HG02763 (cell line): Measurements from ENCODE around the gene CYBC1.

Experiments used
- ATAC-seq: cut with Tn5 transposase; IDR thresholded peaks from one replicate; pipeline ENCODE4 v1.9.1; 2021; ENCODE audit warnings: mild to moderate bottlenecking, moderate library complexity; ENCODE audit not compliant: unreplicated experiment

CYBC1 gene

DNA sequence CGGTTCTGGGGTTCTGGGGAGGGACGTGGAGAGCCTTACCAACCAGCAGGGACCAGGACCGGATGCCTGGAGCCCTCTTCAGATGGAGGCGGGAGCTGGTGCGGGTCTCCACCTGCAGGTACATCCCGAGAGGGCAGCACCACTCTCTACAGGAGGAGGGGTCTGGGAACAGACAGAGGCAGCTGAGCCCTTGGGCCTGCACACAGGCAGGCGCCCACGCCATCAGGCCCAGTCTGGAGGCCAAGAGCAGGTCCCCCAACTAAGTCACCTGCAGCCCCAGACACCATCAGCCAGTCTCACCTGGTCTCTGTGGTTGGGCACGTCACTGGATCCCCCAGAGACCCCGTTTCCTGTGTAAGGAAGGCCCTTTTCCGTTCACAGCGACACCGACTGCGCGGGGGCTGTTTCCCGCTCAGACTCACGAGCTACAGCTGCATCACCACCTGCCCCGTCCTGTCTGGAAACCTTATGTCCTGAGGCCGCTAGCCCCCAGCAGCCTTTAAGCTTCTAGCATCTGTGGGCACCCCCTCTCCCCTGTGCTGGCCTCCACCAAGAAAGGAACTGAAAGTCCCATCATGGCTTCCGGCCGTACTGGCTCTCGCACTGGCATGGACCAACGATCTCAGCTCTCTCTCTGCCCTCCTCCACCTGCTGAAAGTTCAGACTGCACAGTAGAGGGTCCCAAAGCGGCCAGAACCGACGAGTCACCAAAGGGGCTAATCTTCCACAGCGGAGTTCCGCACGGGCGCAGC lies 1.2 kb downstream of the CYBC1 start:
- ATAC-seq: peak; percentile 45

DNA sequence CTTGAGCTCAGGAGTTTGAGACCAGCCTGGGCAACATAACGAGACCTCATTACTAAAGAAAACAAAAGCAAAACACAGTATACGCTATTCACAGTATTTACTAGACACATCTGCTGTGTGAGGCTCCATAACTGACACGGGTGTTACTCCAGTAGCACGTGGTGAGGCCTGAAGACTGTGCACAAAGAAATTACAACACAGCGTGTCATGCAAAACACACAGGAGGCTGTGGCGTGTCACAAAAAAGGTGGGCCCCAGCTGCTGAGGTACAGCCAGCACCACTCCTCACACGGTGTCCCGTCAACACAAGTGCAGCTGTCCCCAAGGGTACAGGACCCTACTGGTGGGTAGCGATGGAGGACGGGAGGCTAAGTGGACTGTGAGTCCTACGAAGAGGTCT lies 2.7 kb downstream of the CYBC1 start:
- no peak for ATAC-seq

DNA sequence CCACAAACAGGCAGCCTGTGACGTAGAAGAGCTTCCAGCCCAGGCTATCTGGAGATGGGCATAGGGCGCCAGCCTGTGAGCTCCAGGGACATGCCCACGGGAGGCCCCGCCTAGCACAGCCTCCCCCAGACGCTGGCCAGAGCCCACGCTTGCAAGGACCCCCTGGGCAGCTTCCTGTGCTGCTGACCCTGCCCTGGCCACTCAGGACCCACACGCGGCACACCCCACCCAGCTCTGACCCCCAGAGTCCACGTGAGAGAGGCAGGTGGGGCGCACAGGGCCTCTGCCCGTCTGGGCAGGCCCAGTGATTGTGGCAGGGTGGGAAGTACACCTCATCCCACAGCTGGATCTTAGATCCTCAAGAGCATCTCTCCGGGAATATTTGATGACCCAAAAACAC lies 3.9 kb downstream of the CYBC1 start:
- ATAC-seq: no peak

DNA sequence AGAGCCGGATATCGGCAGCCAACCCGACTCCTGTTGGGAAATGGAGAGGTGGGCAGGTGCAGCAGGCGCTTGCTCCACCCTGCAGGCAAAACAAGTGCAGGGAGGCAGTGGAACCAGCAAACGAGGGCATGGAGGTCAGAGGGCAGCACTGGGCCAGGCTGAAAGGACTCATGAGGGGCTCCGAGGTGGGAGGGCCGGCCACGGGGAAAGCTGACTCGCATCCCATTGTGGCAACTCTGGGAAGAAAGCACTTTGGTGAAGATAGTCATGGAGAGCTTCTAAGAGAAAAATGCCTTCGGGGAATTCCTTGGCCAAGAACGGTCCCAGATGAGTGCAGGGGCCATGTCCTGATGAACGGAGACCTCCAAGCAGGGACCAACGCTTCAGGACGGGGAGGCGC lies 4.4 kb downstream of the CYBC1 start:
- no peak for ATAC-seq

DNA sequence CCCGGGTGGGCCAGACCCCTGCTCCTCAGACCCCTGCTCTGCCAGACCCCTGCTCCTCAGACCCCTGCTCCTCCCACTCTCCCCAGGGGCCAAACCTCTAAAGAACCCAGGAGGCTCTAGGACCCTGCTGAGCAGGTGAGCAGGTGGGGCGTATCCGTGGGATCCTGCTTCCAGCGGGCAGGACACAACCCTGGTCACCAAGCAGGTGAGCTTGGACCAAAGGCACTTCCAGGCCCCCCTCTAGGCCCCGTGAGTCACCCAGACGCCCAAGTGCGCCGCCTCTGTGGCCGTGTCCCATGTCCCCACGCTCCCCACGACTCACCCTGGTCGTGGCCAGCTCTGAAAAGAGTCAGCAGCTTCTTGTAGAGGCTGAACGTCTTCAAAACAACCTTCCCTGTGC lies 5.0 kb downstream of the CYBC1 start:
- no peak for ATAC-seq

DNA sequence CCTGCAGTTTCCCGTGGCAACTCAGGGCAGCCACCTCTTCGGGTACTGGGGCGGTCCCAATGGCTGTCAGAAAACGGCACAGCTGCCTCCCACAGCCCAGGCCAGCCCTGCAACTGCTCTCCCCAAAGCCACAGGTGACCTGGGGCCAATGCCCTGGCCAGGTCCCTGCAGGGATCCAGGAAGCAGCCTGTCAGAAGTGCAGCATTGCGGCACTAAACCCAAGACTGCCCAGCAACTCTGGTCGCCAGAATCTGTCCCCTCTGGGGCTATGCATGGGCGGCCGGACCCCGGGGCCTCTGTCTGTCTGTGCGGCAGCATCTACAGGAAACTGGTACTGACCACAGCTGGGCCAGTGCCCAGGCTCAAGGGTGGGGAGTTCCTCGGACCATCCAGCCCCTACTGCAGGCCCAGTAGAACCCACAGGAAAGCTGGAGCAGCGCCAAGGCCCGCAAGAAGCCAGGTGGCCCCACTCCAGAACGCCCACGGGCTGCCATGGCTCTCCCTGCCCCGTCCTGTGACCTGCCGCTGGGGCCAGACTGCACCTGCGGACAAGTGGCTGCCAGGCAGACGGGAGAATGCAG lies 5.5 kb downstream of the CYBC1 start:
- ATAC-seq: no peak

DNA sequence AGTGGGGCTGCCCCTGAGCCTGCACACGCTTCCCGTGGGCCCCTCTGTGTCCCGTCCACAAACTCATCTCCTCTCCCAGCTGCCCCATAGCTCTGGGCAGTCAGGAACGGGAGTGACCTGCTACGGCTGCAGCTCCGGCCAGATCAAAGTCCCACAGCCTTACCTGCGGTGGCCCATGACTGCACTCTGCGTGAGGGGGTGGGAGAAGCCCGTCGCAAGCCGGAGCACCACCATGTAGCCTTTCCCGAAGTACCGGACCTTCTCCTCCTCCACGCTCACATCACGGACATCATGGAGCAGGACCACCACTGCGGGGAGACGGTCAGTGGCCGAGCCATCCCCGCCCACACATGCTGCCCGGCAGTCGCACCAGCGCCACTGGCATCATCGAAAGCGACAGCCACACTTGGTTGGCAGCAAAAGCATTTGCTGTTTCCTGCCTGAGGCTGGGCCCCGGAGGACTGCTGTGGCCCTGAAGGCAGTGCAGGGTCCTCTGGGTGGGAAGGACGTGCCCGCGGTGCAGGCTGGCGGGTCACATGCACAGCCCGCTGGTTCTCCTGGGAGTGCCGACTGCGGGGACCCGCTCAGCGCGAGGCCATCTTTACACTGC lies 6.2 kb downstream of the CYBC1 start:
- ATAC-seq: no peak

DNA sequence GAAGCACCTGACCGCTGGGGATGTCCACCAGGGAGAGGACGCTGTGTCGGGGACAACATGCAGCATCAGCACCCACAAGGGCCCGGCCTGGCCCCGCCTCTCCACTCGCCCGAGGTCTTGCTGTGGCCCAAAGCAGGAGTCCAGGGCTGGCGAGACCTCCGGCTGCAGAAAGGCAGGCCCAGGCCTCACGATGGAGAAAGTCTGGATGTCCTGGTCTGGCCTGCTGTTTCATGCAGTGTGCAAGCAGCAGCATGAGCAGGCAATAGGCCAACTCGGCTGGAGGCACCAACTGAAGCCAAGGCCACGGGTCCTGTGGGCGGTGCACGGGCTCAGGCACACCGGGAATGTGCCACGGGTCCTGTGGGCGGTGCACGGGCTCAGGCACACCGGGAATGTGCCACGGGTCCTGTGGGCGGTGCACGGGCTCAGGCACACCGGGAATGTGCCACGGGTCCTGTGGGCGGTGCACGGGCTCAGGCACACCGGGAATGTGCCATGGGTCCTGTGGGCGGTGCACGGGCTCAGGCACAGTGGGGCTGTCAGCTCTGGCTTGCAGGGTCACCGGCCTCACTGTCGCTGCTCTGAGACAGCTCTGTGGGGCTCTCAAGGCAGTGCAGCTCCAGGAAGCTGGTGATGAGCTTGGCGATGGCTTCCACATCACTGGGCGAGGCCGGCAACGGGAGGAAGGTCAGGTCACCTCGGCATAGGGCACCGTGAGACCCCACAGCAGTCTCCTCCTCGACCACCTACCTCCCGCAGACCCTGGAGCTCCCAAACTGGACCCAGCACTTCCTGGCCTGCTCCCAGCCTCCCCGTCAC lies 6.9 kb downstream of the CYBC1 start:
- no peak for ATAC-seq

DNA sequence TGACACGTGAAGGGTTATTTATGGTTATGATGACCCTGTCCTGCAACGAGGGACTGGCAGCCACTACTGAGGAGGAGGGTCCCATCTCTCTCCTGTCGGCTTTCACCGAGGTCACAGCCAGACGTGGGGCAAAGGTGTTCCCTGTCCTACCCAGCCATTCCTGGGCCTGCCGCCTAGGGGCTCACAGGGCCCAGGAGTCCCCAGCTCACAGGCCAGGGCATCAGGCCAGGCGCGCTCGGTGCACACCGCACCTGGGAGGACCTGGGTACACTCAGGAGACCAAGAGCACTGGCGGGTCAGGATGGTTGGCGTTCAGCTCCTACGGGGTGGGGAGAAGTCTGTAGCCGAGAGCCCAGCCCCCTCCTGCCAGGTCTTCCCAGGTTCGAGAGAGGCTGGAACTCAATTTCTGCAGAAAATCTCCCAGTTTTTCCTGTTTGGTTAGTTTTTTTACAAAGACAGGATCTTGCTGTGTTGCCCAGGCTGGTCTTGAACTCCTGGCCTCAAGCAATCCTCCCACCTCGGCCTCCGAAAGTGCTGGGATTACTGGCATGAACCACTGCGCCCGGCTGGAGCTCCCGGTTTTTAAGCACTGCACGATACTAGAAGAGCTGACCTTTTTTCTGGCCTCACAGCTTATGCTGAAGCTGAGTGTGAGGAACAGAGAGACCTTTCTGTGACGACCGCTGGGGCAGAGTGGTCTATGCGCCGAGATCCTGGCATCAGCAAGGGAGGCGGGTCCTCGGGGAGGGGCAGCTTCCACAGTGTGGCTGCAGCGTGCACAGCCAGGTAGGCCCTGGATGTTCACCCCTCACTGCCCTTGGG lies 7.7 kb downstream of the CYBC1 start:
- no peak for ATAC-seq

DNA sequence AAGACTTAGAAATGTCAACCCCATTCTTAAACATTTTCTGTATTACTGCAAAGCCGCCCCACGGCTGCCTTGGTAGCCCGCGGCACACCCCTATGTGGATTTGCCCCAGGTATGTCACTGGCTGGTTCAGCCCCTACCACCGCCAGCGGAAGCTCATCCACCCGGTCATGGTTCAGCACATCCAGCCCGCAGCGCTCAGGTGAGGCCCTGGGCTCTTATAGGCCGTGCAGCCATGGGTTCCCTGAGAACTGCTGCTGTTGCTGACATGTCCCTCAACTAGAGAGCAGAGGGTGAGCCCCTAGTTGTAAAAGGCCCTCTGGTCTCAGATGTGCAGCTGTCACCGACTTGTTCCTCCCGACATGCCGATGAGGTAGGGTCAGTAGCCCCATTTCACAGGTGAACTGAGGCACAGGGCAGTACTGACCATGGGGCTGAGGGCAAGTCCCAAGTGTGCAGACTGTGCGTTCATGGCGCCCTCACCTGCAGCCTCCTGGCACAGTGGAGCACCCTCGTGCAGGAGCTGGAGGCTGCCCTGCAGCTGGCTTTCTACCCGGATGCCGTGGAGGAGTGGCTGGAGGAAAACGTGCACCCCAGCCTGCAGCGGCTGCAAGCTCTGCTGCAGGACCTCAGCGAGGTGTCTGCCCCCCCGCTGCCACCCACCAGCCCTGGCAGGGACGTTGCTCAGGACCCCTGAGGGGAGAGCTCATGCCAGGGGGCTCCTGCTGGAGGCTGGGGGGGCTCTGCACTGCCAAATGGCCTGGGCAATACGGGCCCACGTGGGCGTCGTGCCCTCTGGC lies 8.7 kb downstream of the CYBC1 start:
- ATAC-seq: no peak

DNA sequence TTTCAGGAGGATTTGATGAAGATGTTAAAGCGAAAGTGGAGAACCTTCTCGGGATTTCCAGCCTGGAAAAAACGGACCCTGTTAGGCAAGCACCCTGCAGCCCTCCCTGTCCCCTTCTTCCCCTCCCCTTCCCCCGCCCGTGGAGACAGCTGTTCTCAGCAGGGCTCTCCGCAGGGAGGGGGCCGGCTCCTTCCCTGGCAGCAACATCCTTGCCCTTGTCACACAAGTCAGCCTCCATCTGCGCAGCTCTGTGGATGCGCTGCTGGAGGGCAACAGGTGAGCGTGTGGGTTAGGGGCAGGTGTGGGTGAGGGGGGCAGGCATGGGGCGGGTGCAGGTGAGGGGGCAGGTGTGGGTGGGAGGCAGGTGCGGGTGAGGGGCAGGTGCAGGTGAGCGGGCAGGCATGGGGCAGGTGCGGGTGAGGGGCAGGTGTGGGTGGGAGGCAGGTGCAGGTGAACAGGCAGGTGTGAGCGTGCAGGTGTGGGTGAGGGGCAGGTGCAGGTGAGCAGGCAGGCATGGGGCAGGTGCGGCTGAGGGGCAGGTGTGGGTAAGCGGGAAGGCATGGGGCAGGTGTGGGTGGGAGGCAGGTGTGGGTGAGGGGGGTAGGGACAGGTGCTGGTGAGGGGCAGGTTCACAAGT lies 9.4 kb downstream of the CYBC1 start:
- ATAC-seq: no peak

DNA sequence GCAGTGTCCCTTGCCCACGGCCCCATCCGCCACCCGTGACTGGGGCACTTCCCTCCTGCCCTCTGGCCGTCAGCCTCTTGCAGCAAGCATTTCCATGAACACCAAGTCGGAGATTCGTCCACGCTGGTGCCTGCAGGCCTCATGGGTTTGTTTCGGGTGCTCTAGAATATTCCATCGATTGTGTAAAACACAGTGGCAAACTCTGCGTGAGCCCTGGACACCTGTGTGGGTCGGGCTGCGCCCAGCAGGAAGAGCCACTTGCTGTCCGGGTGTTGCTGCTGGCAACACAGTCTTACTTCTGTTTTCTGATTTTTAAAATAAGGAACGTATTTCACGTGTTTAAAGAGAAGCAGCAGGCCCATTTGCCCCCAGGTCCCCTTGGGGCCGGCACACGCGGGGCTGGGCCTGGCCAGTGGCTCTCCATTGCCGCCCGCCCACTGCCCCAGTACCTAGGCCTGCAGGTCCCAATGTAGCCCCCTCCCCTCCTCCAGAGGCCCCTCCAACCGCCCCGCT lies 10.0 kb downstream of the CYBC1 start:
- ATAC-seq: no peak

DNA sequence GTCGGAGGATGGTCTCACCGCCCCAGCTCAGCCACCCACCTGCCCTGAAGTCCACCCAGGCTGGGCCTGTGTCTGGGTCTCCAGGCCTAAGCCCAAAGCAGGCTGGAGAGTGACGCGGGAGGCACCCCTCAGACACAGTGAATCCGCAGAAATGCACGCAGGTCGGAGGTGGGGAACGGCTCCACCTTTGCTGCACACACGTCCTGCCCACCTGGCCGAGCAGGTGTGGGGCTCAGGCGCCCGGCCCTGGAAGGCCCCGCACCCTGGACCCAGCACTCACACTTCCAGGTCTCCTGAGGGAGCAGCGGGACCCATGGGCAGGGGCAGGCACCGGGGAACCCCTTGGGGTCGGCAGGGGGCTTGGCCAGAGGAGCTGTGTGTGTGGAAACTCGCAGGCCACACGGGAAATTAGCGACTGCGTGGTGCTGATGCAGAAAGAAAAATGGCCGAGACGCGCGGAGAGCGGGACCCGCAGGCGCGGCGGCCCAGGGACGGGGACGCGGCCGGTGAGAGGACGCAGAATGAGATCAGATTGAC lies 10.7 kb downstream of the CYBC1 start:
- no peak for ATAC-seq

DNA sequence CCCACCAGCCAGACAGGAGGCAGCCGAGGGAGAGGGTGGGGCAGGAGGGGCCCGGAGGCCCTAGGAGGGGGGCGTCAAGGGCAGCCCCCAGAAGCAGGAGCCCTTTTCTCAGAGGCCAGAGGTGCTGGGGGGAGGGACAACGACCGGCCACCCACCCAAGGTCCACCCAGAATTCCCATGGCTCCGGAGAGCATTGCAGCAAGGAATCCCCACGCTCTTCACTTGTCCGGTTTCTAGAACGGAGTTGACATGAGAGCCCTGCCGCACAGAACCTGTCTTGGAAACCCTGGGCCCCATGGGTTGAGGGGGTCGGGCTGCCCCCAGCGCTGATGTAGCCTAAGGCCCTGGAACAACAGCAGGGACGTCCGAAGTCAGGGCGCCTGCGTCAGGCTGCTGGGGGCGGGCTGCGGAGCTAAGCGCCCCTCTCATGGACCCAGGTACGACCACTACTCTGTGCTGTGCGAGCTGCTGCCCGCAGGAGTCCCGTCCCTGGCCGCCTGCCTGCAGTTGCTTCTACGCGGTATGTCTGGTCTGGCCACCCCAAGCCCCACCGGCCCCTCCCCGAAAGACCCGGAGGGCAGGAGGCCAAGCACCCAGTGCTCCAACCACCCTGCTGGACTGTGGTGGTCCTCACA lies 11.2 kb downstream of the CYBC1 start:
- no peak for ATAC-seq

DNA sequence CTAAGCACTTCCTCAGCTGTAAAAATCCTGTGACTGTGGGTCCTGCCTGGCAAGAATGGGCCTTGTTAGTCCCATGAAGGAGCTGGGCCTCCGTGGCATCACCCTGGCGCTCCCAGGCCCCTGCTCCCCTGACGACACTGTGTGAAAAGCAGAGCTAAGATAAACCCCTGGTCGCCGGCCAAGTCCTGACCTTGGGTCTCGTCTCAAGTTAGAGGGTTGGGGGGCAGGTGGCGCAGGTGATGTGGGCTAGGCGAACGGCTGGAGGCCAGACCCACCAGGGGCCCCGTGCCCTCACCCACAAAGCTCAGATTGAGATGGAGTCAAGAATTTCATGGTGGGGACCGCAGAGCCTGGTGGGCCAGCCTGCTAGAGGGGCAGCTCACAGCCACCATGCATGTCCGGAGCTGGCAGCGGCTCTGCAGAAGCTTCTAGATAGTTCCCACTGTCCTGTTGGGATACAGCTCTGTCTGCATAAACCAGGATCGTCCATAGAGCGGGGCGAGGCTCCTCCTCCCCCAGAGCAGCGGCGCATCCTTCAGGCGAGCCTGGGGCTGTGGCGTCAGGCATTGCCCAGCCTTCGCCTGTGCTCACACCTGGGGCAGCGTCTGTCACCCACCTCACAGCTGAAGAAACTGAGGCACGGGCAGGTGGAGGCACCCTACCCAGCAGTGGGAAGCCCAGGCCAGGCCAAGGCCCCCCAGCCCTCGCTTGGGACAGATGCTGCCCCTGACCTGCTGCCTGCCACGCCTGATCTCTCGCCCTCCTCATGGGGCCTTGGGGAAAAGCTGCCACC lies 12.0 kb downstream of the CYBC1 start:
- ATAC-seq: no peak

DNA sequence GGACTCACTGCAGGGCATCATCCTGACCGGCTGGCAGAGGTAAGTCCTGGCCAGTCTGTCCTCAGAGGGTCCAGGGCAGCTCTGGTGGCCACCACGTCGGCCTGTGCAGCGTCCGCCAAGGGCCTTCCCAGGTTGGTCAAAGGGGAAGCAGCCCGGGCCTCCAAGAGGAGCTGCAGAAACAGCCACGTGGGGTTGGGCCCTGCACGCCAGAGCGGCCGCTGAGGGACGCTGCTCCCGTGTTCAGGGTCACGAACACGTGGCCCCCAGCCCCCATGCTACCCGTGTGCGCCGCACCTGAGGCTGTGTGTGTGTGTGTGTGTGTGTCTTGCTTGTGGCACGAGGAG lies 13.3 kb downstream of the CYBC1 start:
- no peak for ATAC-seq

DNA sequence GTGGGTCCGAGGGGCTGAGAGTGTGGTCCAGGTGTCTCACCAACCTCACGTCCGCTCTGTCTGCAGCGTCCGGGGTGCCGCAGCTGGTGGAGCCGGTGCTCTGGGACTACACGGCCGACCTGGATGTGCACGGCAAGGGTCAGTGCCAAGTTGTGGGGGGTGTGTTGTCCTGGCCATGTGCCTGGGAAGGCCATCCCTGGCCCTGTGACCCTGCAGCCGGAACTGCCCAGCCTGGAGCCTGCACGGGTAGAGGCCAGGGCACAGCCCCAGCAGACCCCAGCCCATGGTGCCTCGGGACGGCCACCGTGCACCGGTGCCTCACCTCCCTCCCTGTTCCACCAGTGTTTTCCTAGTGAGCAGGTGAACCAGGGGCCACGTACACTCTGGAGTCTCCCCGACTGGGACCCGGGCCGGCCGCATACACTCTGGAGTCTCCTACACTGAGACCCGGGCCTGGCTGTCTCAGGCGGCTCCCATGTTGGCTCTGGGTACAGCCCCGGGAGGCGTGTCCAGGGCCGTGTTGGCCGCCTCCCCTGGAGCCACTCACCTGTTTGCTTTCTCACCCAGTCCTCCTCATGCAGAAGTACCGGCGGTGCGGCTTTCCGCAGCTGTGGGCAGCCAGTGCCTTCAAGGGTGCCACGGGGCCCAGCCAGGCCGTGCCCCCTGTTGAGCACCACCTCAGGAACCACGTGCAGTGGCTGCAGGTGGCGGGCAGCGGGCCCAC lies 13.8 kb downstream of the CYBC1 start:
- ATAC-seq: no peak
